AG08396 (cell line): ENCODE results near the gene MCM3.

Source experiments
- DNase-seq: peaks from one replicate; pipeline ENCODE4 v3.0.0; 2012; ENCODE audit warnings: low spot score, mixed read lengths

Gene MCM3

DNA sequence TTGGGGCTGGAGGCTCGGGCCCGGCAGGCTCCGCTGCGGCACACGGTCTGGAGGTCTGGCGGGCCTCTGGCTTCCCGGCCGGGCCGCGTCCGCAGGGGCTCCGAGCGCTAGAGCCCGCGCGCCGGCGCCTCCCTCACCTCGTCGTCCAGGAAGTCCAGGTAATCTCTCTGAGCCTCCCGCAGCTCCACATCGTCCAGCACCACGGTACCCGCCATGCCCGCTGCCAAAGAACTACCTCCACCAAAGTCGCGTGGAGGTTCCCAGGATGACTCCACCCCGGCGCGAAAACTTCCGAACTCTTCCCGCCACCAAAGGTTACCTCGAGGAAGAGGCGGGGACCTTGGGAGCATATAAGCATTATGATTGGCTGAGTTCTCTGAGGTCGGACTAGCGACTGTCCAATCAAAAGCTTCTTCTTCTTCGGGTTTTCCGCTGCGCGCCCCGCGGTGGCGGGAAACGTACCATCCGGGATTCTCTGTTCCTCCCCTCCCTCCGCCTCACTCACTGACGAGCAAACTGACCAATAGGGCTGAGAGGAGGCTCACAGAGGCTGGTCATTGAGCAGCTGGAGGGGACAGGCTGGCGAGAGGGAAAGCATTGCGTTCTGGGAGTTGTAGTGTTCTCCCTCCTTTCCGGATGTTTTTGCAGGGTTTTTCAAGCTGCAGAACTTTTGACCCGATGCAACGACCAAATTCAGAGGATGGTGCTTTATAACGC is at the start of gene MCM3:
TSS of gene MCM3 (minus strand) at position 283 of the 717 bp plus-strand sequence. CDS start at position 215, 68 bp downstream.
- peak; percentile 97 for DNase-seq

DNA sequence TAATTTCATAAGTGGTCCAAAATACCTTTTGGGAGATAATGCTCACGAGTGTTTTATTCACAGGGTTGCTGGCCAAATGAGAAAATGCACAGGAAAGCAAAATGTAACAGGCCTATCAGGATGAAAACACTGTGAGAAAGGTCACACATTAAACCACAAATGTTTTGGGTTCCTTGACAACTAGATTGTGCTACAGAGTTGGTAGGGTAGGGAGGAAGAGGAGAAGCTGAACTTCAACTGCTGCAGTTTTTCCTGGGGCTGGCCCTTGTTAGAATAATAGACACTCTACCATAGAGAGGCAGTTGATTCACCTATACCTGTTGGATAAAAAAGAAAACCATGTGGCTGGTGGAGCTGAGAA is 49.3 kb upstream of the MCM3 start:
- DNase-seq: no peak

DNA sequence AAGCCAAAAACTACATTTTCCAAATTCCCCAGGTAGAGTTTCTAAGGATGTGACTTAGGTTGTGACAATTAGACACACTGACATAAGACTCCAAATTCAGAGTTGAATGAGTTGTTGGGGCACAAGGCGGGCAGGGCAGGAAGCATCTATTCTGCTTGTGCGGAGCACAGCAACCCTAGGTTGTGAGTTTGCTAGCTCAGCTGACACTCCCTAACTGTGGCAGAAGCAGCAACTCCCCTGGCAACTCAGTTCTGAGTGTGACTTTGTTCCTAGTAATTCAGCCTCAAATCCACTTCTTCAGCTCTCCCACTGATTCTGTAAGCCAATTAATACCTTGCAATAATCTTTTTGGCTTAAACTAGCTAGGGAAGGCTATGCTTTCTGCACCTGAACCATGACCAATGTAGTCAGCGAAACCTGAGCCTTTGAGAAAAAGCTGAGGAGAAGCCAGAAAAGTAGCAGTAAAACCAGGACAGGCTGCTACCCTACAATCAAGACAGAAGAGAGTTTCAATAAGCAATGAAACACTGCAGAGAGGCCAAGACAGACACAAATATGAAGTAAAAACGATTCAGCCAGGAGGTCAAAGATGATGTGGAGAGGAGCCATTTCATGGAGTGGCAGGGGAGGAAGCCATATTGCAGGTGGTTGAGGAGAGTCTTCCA is 47.4 kb upstream of the MCM3 start:
- DNase-seq: no peak

DNA sequence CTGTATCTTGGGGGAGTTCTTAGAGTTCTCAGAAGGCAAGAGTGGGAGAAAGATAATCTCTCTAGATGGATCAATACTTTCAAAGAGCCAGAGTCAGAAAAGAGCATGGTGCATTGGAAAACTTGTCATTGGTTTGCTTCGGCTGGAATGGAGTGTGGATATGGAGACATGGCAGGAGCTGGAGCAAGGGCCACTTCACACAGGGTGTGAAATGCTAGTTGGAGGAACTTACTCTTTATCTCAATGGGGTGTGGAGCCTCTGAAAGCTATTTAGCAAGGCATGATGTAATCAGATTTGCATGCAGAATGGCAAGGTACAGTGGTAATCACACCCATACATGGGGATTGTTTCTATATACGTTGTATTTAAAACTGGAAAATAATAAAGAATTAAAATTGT is 45.9 kb upstream of the MCM3 start:
- no peak for DNase-seq

DNA sequence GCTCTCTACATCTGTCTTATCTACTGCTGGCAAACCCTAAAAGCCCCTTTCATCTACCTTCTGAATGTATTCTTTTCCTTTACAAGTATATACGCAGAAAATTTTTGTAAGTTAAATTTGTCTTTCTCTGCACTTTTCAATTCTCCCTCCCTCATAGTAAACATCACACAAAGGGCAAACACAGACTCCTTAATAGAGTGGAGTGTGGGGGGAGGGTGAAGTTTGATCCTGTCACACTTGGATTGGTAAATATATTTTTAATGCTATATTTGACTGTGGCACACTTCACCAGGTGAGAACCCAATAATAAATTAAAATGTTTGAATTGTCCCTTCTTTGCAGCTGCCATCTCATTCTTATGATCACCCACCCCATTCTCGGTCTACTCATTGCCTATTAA is 44.2 kb upstream of the MCM3 start:
- no peak for DNase-seq

DNA sequence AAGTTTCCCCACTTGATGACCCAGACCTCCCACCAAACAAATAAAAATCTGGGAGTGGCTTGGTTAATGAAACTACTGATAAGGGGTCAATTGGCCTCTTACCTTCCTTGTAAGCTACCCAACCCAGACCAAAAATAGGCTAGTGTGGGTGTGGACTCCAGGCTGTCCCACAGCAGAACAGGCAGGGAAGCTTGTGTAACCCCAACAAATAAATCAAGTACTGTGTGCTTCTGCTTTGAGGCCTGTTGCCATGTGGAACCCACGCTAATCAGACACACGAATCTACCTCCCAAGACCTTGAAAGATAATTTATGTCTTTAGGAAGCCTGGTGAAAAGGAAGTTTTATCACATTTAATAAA is 43.7 kb upstream of the MCM3 start:
- no peak for DNase-seq

DNA sequence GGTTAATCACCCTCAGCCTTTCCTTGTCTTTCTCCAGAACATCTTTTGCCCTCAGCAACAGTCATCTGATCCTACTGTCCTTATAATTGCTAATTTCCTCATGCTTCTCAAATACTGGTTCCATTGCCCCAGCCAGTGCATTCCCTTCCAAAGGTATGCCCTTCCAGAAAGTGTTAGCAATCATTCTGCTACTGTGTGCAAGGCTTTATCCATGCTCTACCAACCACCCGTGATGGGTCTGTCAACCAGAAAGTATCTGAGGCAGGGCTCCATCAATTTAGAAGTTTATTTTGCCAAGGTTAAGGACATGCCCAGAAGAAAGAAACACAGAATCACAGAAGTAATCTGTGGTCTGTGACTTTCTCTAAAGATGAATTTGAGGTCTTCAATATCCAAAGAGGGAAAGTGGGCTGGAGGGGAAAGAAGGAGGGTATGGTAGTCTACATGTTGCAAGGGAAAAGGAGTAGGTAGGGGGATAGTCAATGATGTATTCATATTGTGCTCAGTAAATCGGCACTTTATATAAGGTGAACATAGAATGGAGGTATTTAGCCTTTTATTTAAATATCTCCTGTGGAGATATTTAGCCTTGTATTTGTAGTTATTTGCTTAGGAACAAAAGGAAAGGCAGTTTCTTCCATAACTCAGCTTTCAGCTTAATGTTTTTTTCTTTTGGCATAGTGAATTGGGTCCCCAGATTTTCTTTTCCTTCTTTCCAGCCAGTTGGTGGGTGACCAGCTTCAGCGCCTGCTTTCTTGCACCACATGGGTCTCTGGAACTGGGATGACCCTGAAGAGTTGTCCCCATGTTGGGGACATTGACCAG is 42.2 kb upstream of the MCM3 start:
- DNase-seq: no peak

- no peak for DNase-seq
Observed at GRCh38 chr6:52325695-52326471, 41.3 kb upstream of the MCM3 start.

DNA sequence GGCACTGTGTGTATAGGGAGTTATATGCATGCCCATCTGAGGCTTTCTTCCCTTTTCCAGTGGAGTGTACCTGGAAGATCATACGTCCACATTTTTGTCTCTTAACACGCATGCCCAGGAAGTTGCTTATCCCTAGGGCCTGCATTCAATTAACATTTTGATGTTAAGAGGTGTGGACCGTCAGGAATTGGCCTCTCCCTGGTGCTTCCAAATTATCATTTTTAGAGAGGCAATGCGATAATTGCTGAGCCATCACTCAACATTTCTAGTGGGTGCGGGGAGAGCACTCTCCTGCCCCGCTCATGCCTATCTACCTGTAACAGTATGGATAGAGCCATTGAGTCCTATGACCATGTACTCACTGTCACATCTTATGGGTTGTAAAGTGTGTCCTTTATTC is 39.6 kb upstream of the MCM3 start:
- DNase-seq: no peak

DNA sequence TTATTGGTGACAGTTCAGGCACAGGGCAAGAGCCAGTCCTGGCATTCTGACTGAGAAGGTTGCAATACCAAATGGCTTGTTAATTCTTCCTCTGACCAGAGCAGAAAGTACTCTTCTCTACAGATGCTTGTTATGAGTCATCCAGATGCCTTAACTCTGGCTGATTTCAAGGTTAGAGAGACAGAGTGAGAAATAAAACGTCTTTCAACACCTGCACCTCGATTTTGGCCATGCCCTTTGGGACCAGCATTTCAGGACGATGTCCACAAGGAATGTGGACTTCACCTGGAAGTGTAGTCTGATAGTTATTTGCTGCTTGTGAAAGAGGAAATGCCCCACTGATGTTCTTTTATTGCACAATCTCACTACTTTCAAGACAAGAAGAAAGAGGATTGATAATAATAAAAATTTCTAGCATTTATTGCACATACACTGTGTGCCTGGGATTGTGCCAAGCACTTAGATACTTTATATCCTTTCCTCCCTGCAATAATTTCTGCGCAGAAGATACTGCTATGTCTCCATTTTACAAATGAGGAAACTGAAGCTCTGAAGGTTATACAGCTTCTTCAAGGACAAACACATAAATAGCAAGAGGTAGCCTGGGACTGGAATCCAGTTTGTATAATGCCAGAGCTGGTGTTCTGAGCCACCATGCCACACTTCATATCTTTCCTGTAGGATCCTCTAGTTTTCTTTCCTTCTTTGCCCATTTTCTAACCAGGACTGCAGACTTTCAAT is 33.5 kb upstream of the MCM3 start:
- peak; percentile 56 for DNase-seq

- DNase-seq: no peak
Observed at GRCh38 chr6:52317211-52317610, 32.7 kb upstream of the MCM3 start.

DNA sequence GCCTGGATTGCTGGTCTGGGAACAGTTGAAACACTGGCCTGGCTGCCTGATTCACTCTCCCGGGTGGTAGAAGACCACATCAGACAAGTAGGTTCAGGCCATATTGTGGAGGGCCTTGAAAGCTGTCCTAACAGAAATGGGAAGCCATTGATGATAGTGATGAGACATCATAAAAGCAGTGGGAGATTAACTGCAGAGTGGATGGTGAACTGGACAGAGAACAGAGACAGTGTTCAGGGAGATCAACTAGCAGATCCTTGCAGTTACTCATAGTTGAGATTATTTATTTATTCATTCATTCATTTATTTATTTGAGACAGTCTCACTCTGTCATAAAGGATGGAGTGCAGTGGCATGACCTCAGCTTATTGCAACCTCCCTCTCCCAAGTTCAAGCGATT is 30.2 kb upstream of the MCM3 start:
- no peak for DNase-seq

- DNase-seq: no peak
Observed at GRCh38 chr6:52312461-52312860, 27.9 kb upstream of the MCM3 start.

DNA sequence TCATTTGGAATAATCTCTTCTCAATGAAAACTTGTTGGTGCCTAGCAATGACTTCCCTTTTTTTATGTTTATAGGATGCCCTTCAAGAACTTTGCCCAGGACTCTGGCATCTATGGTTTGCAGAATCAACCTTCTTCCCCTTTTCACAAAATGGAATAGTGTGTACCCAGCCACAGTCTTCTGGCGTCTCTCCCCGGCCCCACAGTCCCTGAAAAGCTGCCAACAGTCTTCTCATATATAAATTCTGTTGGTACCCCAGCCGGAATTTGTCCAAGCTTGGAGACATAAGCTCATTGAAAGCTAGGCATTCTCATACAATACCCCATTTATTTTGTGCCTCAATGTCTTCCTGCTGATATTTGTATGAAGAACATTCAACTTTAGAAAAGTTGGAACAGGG is 26.4 kb upstream of the MCM3 start:
- DNase-seq: no peak

DNA sequence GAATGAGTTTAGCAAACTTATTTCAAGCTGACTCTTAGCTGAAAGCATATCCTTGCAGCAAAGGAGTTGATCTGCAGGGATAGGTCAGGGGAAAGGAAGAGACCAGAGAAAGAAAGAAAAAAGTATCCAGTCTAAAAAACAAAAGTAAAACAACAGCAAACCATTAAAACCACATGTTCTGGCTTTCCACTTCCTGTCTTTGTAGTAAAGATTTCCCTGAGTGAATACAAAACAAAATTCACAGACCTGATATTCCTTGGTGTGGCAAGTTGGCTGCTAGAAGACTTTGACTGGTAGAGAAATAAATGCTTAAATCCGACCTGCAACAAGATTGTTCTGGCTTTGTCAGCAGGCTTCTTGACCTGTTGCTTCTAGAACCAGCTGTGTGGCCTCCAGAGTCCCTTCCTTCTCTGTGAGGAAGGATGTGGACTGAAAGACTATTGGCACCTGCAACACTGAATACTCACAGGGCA is 23.4 kb upstream of the MCM3 start:
- no peak for DNase-seq

DNA sequence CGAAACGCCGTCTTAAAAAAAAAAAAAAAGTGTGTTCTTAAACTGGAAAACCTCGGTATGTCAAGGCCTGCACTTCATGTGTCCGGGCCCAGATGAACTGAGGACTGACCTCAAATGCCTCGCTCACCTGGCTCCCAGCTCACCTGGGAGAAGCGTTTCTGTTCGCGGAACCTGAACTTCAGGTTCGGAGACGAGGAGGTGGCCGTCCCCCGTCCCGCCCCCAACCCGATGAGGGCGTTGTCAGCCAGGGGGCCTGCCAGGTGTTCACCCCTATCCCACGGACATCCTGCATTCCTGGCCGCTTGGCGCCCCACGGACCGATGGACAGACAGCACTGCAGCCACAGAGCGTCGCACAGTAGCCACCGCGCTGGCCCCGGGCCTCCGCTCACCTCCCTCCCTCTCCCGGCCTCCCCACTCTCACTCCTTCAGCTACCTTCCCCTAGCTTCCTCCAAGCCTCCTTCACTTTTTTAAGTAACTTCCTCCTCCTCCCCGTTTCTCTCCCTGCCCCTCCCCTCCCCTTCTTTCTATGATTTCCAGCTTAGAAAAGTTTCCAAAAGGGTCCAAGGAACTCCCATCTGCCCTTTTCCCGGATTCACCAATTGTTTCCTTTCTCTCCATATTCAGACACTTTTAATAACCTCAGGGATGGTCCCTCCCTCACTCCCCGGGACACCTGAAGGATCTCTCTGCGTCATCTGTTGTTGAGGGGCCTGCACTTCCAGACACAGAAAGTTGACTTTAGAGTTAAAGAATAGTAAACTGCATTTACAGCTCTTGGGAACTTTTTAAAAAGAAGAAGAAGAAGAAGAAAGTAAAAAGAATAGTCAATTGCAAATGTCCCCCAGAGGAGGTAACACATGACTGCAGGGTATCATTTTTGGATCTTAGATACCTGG is 22.7 kb upstream of the MCM3 start:
- no peak for DNase-seq

GRCh38 chr6:52305948-52306767 is 21.6 kb upstream of the MCM3 start:
- no peak for DNase-seq

DNA sequence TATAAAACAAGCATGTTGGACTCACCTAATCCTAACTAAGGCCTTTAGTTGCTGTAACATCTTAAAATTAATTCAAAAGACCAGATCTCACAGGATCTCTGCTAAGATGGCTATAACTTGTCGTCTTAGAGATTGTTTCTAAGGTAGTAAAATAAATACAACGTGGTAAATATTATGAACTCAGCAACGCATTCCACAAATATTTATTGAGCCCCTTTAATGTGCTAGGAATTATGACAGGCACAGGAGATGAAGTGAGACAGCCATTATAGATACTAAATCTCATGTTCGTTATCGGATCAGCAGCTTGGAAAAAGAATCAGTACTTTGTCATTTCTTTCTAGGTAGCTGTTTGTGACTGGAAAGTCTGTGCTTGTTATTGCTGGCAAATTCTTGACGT is 20.9 kb upstream of the MCM3 start:
- peak; percentile 33 for DNase-seq

GRCh38 chr6:52304983-52305390 is 20.4 kb upstream of the MCM3 start:
- DNase-seq: peak; percentile 72

- no peak for DNase-seq
Observed at GRCh38 chr6:52303178-52303577, 18.6 kb upstream of the MCM3 start.
